ENCODE data around the gene DDB1. TPM values are rescaled to one million over a fixed set of nuclear protein-coding genes. Genes with fewer than 3 reads are reported as not detected.
"Not testable (repeated sequence)": the region's sequence is repeated elsewhere in the genome, so short reads cannot be mapped to it uniquely, and the experiment has no call there.

DDB1 gene
- total RNA-seq, 1 donor from 2014 or later = 243 TPM

- intact Hi-C loops (cut with micrococcal nuclease) = no loop called here
Observed at GRCh38 chr11:61274084-61274483, 58.8 kb downstream of the DDB1 start.

- intact Hi-C loops (cut with micrococcal nuclease) = no loop called here
Observed at GRCh38 chr11:61273178-61274078, 59.5 kb downstream of the DDB1 start.

- intact Hi-C loops (cut with micrococcal nuclease) = no loop called here
Observed at GRCh38 chr11:61272731-61273130, 60.2 kb downstream of the DDB1 start.

GRCh38 chr11:61270354-61271076 is 62.4 kb downstream of the DDB1 start:
- intact Hi-C loops (cut with micrococcal nuclease) = loop anchor here (2.0 kb wide), 1 partner anchor 24 kb away; the partner anchor contains the start of gene VWCE

GRCh38 chr11:61268588-61269250 is 64.2 kb downstream of the DDB1 start:
- intact Hi-C loops (cut with micrococcal nuclease) = no loop called here

- intact Hi-C loops (cut with micrococcal nuclease) = no loop called here
Observed at GRCh38 chr11:61267437-61267841, 65.5 kb downstream of the DDB1 start.

- intact Hi-C loops (cut with micrococcal nuclease) = no loop called here
Observed at GRCh38 chr11:61266602-61267001, 66.3 kb downstream of the DDB1 start.

GRCh38 chr11:61265357-61265756 is 67.5 kb downstream of the DDB1 start:
- intact Hi-C loops (cut with micrococcal nuclease) = no loop called here

GRCh38 chr11:61264795-61265194 is 68.1 kb downstream of the DDB1 start:
- intact Hi-C loops (cut with micrococcal nuclease) = no loop called here

- intact Hi-C loops (cut with micrococcal nuclease) = no loop called here
Observed at GRCh38 chr11:61264371-61264770, 68.5 kb downstream of the DDB1 start.

- intact Hi-C loops (cut with micrococcal nuclease) = no loop called here
Observed at GRCh38 chr11:61259363-61259762, 73.5 kb downstream of the DDB1 start.

- intact Hi-C loops (cut with micrococcal nuclease) = no loop called here
Observed at GRCh38 chr11:61258546-61258945, 74.4 kb downstream of the DDB1 start.

GRCh38 chr11:61256710-61257482 is 76.0 kb downstream of the DDB1 start:
- intact Hi-C loops (cut with micrococcal nuclease) = no loop called here

- intact Hi-C loops (cut with micrococcal nuclease) = loop anchor here (1.0 kb wide), 3 partner anchors 40 to 131 kb away; no protein-coding TSS in a partner anchor
Observed at GRCh38 chr11:61254403-61255025, 78.4 kb downstream of the DDB1 start.

GRCh38 chr11:61252332-61252731 is 80.6 kb downstream of the DDB1 start:
- intact Hi-C loops (cut with micrococcal nuclease) = not testable (repeated sequence)

- intact Hi-C loops (cut with micrococcal nuclease) = not testable (repeated sequence)
Observed at GRCh38 chr11:61250796-61251765, 81.8 kb downstream of the DDB1 start.

Measured in T-helper 1 cell treated with Interleukin-12 subunit alpha and Interleukin-12 subunit beta and Interleukin-4 antibody, amounts not matched to agents 30 ng/mL and 1 ng/mL, for 36 hours (primary cell).